Measurements from ENCODE around the gene PTPRN2.

Gene PTPRN2

GRCh38 chr7:158016180-158017097, 571.2 kb downstream of the PTPRN2 start:
- peak; percentile 81 for DNase-seq

- peak; percentile 78 for DNase-seq
Measured at GRCh38 chr7:158015403-158016179, 572.0 kb downstream of the PTPRN2 start.

- peak; percentile 42 for DNase-seq
Measured at GRCh38 chr7:158014976-158015375, 572.6 kb downstream of the PTPRN2 start.

- no peak for DNase-seq
Measured at GRCh38 chr7:158013085-158013668, 574.4 kb downstream of the PTPRN2 start.

- DNase-seq, result no peak
Measured at GRCh38 chr7:158011941-158012340, 575.7 kb downstream of the PTPRN2 start.

- DNase-seq, result no peak
Measured at GRCh38 chr7:158010961-158011693, 576.5 kb downstream of the PTPRN2 start.

GRCh38 chr7:158009886-158010285, 577.7 kb downstream of the PTPRN2 start:
- no peak for DNase-seq

GRCh38 chr7:158008267-158008666, 579.4 kb downstream of the PTPRN2 start:
- DNase-seq, result peak; percentile 66

GRCh38 chr7:158007697-158008257, 579.8 kb downstream of the PTPRN2 start:
- no peak for DNase-seq

GRCh38 chr7:158006841-158007696, 580.6 kb downstream of the PTPRN2 start:
- no peak for DNase-seq

GRCh38 chr7:158005531-158005930, 582.1 kb downstream of the PTPRN2 start:
- DNase-seq, result no peak

GRCh38 chr7:158004123-158004490, 583.5 kb downstream of the PTPRN2 start:
- DNase-seq, result no peak

- DNase-seq, result no peak
Measured at GRCh38 chr7:158003441-158004122, 584.0 kb downstream of the PTPRN2 start.

- no peak for DNase-seq
Measured at GRCh38 chr7:158002486-158003080, 585.0 kb downstream of the PTPRN2 start.

GRCh38 chr7:158001621-158002320, 585.9 kb downstream of the PTPRN2 start:
- no peak for DNase-seq

- no peak for DNase-seq
Measured at GRCh38 chr7:158001003-158001402, 586.6 kb downstream of the PTPRN2 start.

GRCh38 chr7:158000160-158000559, 587.5 kb downstream of the PTPRN2 start:
- DNase-seq, result peak; percentile 57

GRCh38 chr7:157998884-157999552, 588.6 kb downstream of the PTPRN2 start:
- no peak for DNase-seq

GRCh38 chr7:157997471-157997870, 590.2 kb downstream of the PTPRN2 start:
- no peak for DNase-seq

All from NCI-H146 (cell line).